HT-29 (cell line): ENCODE results near the gene TYK2. TPM values are rescaled to one million over a fixed set of nuclear protein-coding genes. Genes with fewer than 3 reads are reported as not detected.

Experiments
- DNase-seq: peaks from one replicate; pipeline ENCODE4 v3.0.0-alpha.2; 2015; ENCODE audit warnings: low spot score
- total RNA-seq: library from RNA; depleted of rRNA; stranded (reverse); fragments of >200 nt; shearing (Covaris generic); gene quantifications from 2 replicates; pipeline ENCODE4 v1.2.3, GENCODE V29; 2014

TYK2 gene
- total RNA-seq, 1 experiment from 2014 or later, result 107 TPM

- DNase-seq, result peak; percentile 90
Observed at GRCh38 chr19:10334588-10335351, 45.6 kb downstream of the TYK2 start.

GRCh38 chr19:10333758-10334587 is 46.4 kb downstream of the TYK2 start:
- no peak for DNase-seq

- peak; percentile 94 for DNase-seq
Observed at GRCh38 chr19:10332965-10333757, 47.2 kb downstream of the TYK2 start, which contains the start of gene RAVER1. Gene RAVER1, minus strand, starts transcription at chr19:10333529. Its CDS starts 22 bp downstream, at chr19:10333507.

GRCh38 chr19:10332158-10332964 is 48.0 kb downstream of the TYK2 start:
- DNase-seq, result no peak

GRCh38 chr19:10329555-10329954 is 50.8 kb downstream of the TYK2 start:
- DNase-seq, result no peak

GRCh38 chr19:10328558-10329429 is 51.6 kb downstream of the TYK2 start:
- DNase-seq, result no peak

- DNase-seq, result no peak
Observed at GRCh38 chr19:10327793-10328192, 52.6 kb downstream of the TYK2 start.

- DNase-seq, result no peak
Observed at GRCh38 chr19:10325732-10326131, 54.6 kb downstream of the TYK2 start.

- DNase-seq, result no peak
Observed at GRCh38 chr19:10321874-10322835, 58.2 kb downstream of the TYK2 start.

GRCh38 chr19:10321417-10321797 is 59.0 kb downstream of the TYK2 start:
- no peak for DNase-seq

GRCh38 chr19:10320602-10321416 is 59.6 kb downstream of the TYK2 start:
- no peak for DNase-seq

GRCh38 chr19:10318807-10319682 is 61.3 kb downstream of the TYK2 start:
- DNase-seq, result no peak

- no peak for DNase-seq
Observed at GRCh38 chr19:10317857-10318462, 62.4 kb downstream of the TYK2 start.

- no peak for DNase-seq
Observed at GRCh38 chr19:10317045-10317856, 63.1 kb downstream of the TYK2 start.

- DNase-seq, result no peak
Observed at GRCh38 chr19:10316229-10317044, 63.9 kb downstream of the TYK2 start.
